Activated CD8-positive, alpha-beta T cell treated with anti-CD3 and anti-CD28 coated beads for 36 hours (primary cell): ENCODE data around the gene BOK. TPM values are rescaled to one million over a fixed set of nuclear protein-coding genes. Genes with fewer than 3 reads are reported as not detected.

Experiments
- ATAC-seq: fragments of 200-7000 bp; cut with Tn5 transposase; one replicate; pipeline ENCODE4 v1.10.0; 2021; ENCODE audit warnings: mild to moderate bottlenecking, moderate library complexity
- CTCF ChIA-PET: fragments of 350-600 bp; sonication (Branson Sonifier 250); formaldehyde crosslinking; loops from one replicate; lab custom pipeline; 2021; ENCODE audit warnings: antibody characterized with exemption; lab: Charles Lee
- POLR2A ChIA-PET: fragments of 350-600 bp; sonication (Branson Sonifier 250); formaldehyde crosslinking; loops from one replicate; lab custom pipeline; 2021; ENCODE audit warnings: antibody characterized with exemption; lab: Charles Lee
- DNase-seq: peaks from one replicate; pipeline ENCODE4 v3.0.0-alpha.2; 2020
- H3K27ac Mint-ChIP-seq: one replicate; pipeline ENCODE4 v1.8.0; 2021; ENCODE audit warnings: mild to moderate bottlenecking, mixed read lengths
- H3K27me3 Mint-ChIP-seq: one replicate; pipeline ENCODE4 v1.8.0; 2021; ENCODE audit warnings: mixed read lengths
- H3K36me3 Mint-ChIP-seq: one replicate; pipeline ENCODE4 v1.8.0; 2021; ENCODE audit warnings: low read depth, mixed read lengths
- H3K4me1 Mint-ChIP-seq: one replicate; pipeline ENCODE4 v1.8.0; 2021; ENCODE audit warnings: low read depth, mixed read lengths
- H3K4me3 Mint-ChIP-seq: one replicate; pipeline ENCODE4 v1.8.0; 2021; ENCODE audit warnings: mild to moderate bottlenecking, moderate library complexity, mixed read lengths
- H3K9me3 Mint-ChIP-seq: one replicate; pipeline ENCODE4 v1.8.0; 2021; ENCODE audit warnings: mixed read lengths
- CTCF ChIP-seq: fragments of 200-600 bp; IDR thresholded peaks from one replicate; pipeline ENCODE4 v1.8.0; 2022; ENCODE audit warnings: antibody characterized with exemption, mild to moderate bottlenecking
- intact Hi-C: fragments of 100-400 bp; cut with micrococcal nuclease; formaldehyde crosslinking; loops from one replicate; pipeline ENCODE4 v1.10.0; 2022
- total RNA-seq, 2 experiments: library from RNA; stranded (reverse); gene quantifications; one replicate each; pipeline ENCODE4 v1.2.3, GENCODE V29; 2021

Gene BOK, protein sequence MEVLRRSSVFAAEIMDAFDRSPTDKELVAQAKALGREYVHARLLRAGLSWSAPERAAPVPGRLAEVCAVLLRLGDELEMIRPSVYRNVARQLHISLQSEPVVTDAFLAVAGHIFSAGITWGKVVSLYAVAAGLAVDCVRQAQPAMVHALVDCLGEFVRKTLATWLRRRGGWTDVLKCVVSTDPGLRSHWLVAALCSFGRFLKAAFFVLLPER
- total RNA-seq: under 1 TPM; 0.16 to 0.22 TPM

GRCh38 chr2:241558532-241559322 is at the start of gene BOK:
Gene BOK, plus strand, starts transcription at chr2:241558745. Its CDS starts 739 bp downstream, at chr2:241559484.
- intact Hi-C loops: no loop called here
- Mint-ChIP-seq H3K4me3 (peak within 1 kb of the TSS; percentile 46), H3K36me3 (peaks cover 4% of the 10 kb centered on the region), H3K27me3 (peaks cover 34% of the 10 kb centered on the region), H3K9me3 (peaks cover 19% of the 10 kb centered on the region), H3K4me1 (peaks cover 6% of the 10 kb centered on the region), H3K27ac (no peak within 1 kb of the TSS)
- ChIA-PET CTCF (no interaction called here), POLR2A (interaction anchor here (1.0 kb wide), 1 partner anchor 21 kb away, joined by 3 read pairs; no protein-coding TSS in a partner anchor)
- no peak for DNase-seq
- TF ChIP-seq CTCF: no peak
- peak; percentile 15 for ATAC-seq

GRCh38 chr2:241509155-241509784 is 49.3 kb upstream of the BOK start:
- CTCF ChIA-PET: no interaction called here
- peaks cover 17% of the 10 kb centered on the region for H3K4me1 Mint-ChIP-seq
- POLR2A ChIA-PET: no interaction called here
- H3K36me3 Mint-ChIP-seq: peaks cover 4% of the 10 kb centered on the region
- H3K9me3 Mint-ChIP-seq: no peaks in the 10 kb centered on the region
- ATAC-seq: no peak
- no peaks in the 10 kb centered on the region for H3K27me3 Mint-ChIP-seq
- intact Hi-C loops: no loop called here
- peak overlapping the region; percentile 69 for H3K4me3 Mint-ChIP-seq
- H3K27ac Mint-ChIP-seq: peak overlapping the region; percentile 60
- no peak for DNase-seq
- TF ChIP-seq CTCF: no peak

DNA sequence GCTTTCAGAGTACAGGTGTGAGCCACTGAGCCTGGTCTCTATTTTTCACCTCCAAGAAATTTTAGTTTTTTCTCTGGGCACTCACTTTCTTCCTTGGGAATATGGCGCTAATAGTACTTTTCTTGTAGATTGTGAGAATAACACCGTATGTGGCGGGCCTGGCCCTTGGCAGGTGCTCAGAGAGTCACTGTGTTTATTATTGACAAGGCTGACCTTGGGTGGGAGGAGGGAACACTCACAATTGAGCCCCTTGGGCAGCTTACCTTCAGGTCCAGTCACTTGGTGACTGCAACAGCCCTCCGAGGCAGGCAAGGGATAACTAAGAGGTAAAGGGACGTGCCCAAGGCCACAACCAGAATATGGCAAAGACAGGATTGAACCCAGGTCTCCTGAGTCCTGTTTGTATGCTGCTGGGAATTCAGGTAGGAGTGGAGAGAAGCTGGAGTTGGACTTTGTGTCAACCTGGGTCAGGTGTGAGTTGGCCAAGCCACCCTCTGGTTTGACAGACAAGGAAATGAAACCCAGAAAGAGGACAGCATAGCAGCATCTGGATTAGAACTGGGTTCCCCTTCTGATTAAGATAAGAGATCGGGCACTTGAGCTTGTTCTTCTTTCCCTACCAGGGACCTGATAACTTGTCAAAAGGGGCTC is 47.3 kb upstream of the BOK start:
- intact Hi-C loops: no loop called here
- CTCF ChIA-PET: interaction anchor here (1.4 kb wide), 1 partner anchor 13 kb away, joined by 3 read pairs; no protein-coding TSS in a partner anchor
- Mint-ChIP-seq H3K4me1 (peaks cover 26% of the 10 kb centered on the region), H3K9me3 (no peaks in the 10 kb centered on the region), H3K27ac (no peak overlapping the region), H3K27me3 (no peaks in the 10 kb centered on the region), H3K36me3 (peaks cover 4% of the 10 kb centered on the region), H3K4me3 (no peak overlapping the region)
- ATAC-seq: no peak
- no peak for DNase-seq
- TF ChIP-seq CTCF: no peak
- POLR2A ChIA-PET: no interaction called here

- peaks cover 4% of the 10 kb centered on the region for H3K36me3 Mint-ChIP-seq
- ATAC-seq (no peak), DNase-seq (no peak)
- ChIA-PET POLR2A (no interaction called here), CTCF (no interaction called here)
- peaks cover 24% of the 10 kb centered on the region for H3K4me1 Mint-ChIP-seq
- peaks cover 5% of the 10 kb centered on the region for H3K9me3 Mint-ChIP-seq
- H3K27ac Mint-ChIP-seq: no peak overlapping the region
- H3K4me3 Mint-ChIP-seq: no peak overlapping the region
- no peaks in the 10 kb centered on the region for H3K27me3 Mint-ChIP-seq
- intact Hi-C loops: no loop called here
- no peak for TF ChIP-seq CTCF
These were observed 44.0 kb upstream of the BOK start for GRCh38 chr2:241514553-241514952.
